ENCODE results near the gene NRXN3.

- TF ChIP-seq GLI4 (CRISPR knock-in tag; IDR thresholded peaks at IDR 0.05; ENCODE audit: borderline replicate concordance): no peak
- TF ChIP-seq ZNF354B (CRISPR knock-in tag; IDR thresholded peaks at IDR 0.05): no peak
- TF ChIP-seq SMC3 (IDR thresholded peaks at IDR 0.05; ENCODE audit: low read length): no peak
- no peak for TF ChIP-seq GATAD2A (CRISPR knock-in tag; IDR thresholded peaks at IDR 0.05)
- no peak for TF ChIP-seq RAD21 (CRISPR knock-in tag; IDR thresholded peaks at IDR 0.05)
- no peak for TF ChIP-seq POLR2AphosphoS5 (IDR thresholded peaks at IDR 0.05; ENCODE audit: low read depth, low read length)
- no peak for TF ChIP-seq HNF4A (CRISPR knock-in tag; IDR thresholded peaks at IDR 0.05)
- no peak for TF ChIP-seq ADNP (CRISPR knock-in tag; IDR thresholded peaks at IDR 0.05)
- TF ChIP-seq NFE2L1 (CRISPR knock-in tag; IDR thresholded peaks at IDR 0.05; ENCODE audit: borderline replicate concordance): no peak
- no peak for TF ChIP-seq BCLAF1 (IDR thresholded peaks at IDR 0.05)
- no peak for TF ChIP-seq CTCF (CRISPR knock-in tag; IDR thresholded peaks at IDR 0.05)
- TF ChIP-seq HMGXB4 (CRISPR knock-in tag; IDR thresholded peaks at IDR 0.05; ENCODE audit: borderline replicate concordance in 1 of 2, low read depth in 1 of 2): no peak
- no peak for TF ChIP-seq CC2D1A (CRISPR knock-in tag; IDR thresholded peaks at IDR 0.05)
These were observed 468.8 kb downstream of the NRXN3 start for GRCh38 chr14:78638926-78639325.

Data from HepG2 (cell line).